ENCODE measurements around the gene MSL3B.

Gene MSL3B

DNA sequence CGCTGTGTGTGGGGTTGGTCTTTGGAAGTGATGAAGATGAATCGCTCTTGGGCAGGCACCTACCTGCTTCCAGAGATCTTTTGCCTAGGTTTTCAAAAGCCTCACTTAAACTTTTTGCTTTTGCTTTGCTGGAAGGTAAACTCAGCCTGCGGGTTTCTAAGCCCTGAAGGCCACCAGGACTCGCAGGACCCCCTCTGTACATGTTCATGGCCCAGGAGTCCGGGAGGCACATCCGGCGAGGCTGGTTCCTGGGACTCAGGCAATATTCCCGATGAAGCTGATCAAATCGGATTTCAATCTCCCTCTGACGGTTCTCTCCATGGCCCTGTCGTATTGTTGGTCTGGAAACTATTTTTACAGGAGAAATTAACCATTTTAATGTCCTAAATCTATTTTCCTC is 27.0 kb downstream of the MSL3B start:
- Histone ChIP-seq H3K9ac (ENCODE audit: low read depth, low read length) (no peak overlapping the region), H3K36me3 (ENCODE audit: insufficient read depth, low read length) (peaks cover 70% of the 10 kb centered on the region)

DNA sequence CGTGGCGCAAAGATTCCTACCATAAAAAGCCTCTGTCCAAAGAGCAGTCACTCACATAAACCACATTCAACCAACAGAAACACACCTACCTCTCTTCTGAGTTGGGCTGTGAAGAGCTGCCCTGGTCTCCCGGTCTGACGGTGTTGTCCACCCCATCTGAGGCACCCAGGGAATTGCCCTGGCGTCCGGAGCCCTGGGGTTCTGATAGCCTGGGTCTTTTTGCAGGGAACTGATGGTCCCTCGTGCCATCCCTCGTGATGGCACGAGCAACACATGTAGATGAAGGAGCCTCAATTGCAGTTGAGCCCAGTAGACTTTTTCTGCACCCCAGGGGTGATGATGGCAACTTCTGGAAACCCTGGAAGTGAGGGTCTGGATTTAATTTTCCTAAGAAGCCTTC is 27.7 kb downstream of the MSL3B start:
- H3K4me1 ChIP-seq (ENCODE audit: control insufficient read depth, insufficient read depth, low read length): no peaks in the 10 kb centered on the region
- no peak overlapping the region for H3K9ac ChIP-seq (ENCODE audit: low read depth, low read length)
- peaks cover 74% of the 10 kb centered on the region for H3K36me3 ChIP-seq (ENCODE audit: insufficient read depth, low read length)
- no peak overlapping the region for H3K4me3 ChIP-seq (ENCODE audit: low read length)
- no peaks in the 10 kb centered on the region for H3K27me3 ChIP-seq (ENCODE audit: control insufficient read depth, insufficient read depth, low read length)
- no peaks in the 10 kb centered on the region for H3K9me3 ChIP-seq (replicated peaks; ENCODE audit: low read length)
- no peak overlapping the region for H3K4me2 ChIP-seq (ENCODE audit: low read length)

More for the DNA sequence above, 27.0 kb downstream of the MSL3B start:
- Histone ChIP-seq H3K4me1 (ENCODE audit: control insufficient read depth, insufficient read depth, low read length) (no peaks in the 10 kb centered on the region), H3K27me3 (ENCODE audit: control insufficient read depth, insufficient read depth, low read length) (no peaks in the 10 kb centered on the region), H3K4me3 (ENCODE audit: low read length) (no peak overlapping the region), H3K9me3 (replicated peaks; ENCODE audit: low read length) (no peaks in the 10 kb centered on the region), H3K4me2 (ENCODE audit: low read length) (no peak overlapping the region)

DNA sequence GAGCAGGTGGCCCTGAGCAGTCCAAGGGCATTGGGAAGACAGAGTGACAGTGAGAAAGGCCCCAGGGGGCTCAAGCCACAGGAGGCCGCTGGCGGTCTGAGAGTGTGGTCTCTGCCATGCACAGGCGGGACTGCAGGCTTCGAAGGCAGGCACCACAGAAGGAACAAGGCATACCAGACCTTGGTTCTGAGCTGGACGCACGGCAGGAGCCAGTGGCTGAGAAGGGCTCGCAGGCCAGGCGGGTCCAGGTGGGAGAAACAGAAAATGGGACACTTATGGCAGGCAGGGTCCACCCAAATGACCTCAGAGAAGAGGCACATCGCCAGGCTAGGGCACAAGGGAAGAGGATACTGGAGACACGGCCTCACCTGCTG is 28.8 kb downstream of the MSL3B start:
- no peak overlapping the region for H3K9ac ChIP-seq (ENCODE audit: low read depth, low read length)
- H3K4me1 ChIP-seq (ENCODE audit: control insufficient read depth, insufficient read depth, low read length): no peaks in the 10 kb centered on the region
- H3K4me3 ChIP-seq (ENCODE audit: low read length): no peak overlapping the region
- H3K27me3 ChIP-seq (ENCODE audit: control insufficient read depth, insufficient read depth, low read length): no peaks in the 10 kb centered on the region
- H3K4me2 ChIP-seq (ENCODE audit: low read length): no peak overlapping the region
- H3K36me3 ChIP-seq (ENCODE audit: insufficient read depth, low read length): peaks cover 66% of the 10 kb centered on the region
- H3K9me3 ChIP-seq (replicated peaks; ENCODE audit: low read length): no peaks in the 10 kb centered on the region

DNA sequence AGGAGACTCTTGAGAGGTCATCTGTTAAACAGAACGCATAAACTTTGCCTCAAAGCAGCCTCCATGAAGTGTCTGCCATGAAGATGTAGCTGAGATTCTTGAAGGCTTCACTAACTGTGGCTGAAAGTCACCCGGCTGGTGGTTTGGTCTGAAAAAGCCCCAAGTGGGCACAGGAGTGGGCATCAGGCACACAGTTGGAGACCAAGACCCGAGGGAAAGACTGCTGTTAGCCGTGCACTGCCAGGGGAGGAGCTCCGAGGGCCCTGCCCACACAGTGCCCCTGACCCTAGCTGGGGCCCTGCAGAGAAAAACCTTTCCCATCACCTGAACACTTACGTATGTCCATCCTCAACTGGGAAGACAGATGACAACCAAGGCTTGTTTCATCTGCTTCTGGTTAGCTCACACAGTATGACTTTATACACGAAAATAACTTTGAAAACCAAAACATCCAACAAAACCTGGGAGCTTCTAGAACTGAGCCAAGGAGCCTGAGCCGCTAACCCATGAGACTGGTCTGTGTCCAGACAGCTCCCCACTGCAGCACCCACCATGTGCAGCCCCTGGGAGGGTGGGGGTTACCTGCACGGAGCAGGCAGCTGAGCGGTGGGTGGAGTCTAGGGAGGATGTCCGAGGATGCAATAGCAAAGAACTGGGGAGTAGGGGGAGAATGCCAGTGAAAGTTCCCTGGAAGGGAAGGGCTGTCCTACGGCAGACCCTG is 29.3 kb downstream of the MSL3B start:
- no peaks in the 10 kb centered on the region for H3K9me3 ChIP-seq (replicated peaks; ENCODE audit: low read length)
- no peaks in the 10 kb centered on the region for H3K4me1 ChIP-seq (ENCODE audit: control insufficient read depth, insufficient read depth, low read length)
- H3K9ac ChIP-seq (ENCODE audit: low read depth, low read length): no peak overlapping the region
- no peak overlapping the region for H3K4me2 ChIP-seq (ENCODE audit: low read length)
- no peaks in the 10 kb centered on the region for H3K27me3 ChIP-seq (ENCODE audit: control insufficient read depth, insufficient read depth, low read length)
- H3K4me3 ChIP-seq (ENCODE audit: low read length): no peak overlapping the region
- peaks cover 66% of the 10 kb centered on the region for H3K36me3 ChIP-seq (ENCODE audit: insufficient read depth, low read length)

DNA sequence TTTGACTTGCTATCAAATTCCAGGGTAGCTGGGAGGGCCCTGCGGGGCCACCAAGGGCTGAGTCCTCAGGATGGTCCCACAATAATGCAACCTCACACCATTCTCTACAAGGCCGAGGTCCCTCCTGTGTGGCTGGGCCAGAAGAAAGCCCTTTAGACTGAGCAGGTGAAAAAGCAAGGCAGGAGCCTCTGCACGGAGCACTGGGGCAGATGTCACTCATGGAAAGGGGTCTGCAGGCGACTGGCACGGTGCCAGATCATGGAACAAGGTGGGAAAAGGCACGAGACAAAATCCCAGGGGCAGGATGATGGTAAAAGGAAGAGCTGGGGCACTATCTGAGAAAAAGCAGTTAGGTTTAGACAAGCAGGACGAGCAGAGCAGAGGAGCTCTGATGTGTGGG is 29.9 kb downstream of the MSL3B start:
- Histone ChIP-seq H3K27me3 (ENCODE audit: control insufficient read depth, insufficient read depth, low read length) (no peaks in the 10 kb centered on the region), H3K4me3 (ENCODE audit: low read length) (no peak overlapping the region), H3K9ac (ENCODE audit: low read depth, low read length) (no peak overlapping the region), H3K9me3 (replicated peaks; ENCODE audit: low read length) (no peaks in the 10 kb centered on the region), H3K4me1 (ENCODE audit: control insufficient read depth, insufficient read depth, low read length) (no peaks in the 10 kb centered on the region), H3K4me2 (ENCODE audit: low read length) (no peak overlapping the region), H3K36me3 (ENCODE audit: insufficient read depth, low read length) (peaks cover 60% of the 10 kb centered on the region)

DNA sequence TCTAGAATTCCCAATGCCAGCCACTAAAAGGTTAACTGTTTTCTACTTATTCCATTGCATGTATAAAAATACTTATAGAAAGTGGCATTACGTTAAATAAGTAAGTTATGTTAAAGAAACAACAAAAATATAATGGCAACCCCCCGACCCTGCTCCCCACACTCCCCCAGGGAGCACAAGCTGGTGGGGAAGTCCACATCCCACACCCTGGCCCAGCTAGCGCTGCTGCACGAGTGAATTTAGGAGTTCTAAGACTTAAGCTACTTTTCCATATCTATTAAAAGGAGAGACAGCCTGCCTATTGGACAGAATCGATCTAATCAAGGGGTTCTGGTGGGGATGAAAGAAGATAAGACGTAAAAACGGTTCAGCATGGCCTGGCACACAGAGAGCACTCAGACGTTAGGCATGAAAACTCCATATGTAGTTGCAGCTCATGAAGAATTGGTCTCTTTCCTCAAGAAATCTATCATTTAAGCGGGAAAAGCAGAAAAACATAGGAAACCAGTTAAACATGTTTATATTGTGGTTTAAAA is 30.4 kb downstream of the MSL3B start:
- no peaks in the 10 kb centered on the region for H3K9me3 ChIP-seq (replicated peaks; ENCODE audit: low read length)
- H3K4me3 ChIP-seq (ENCODE audit: low read length): no peak overlapping the region
- H3K9ac ChIP-seq (ENCODE audit: low read depth, low read length): no peak overlapping the region
- H3K4me2 ChIP-seq (ENCODE audit: low read length): no peak overlapping the region
- peaks cover 56% of the 10 kb centered on the region for H3K36me3 ChIP-seq (ENCODE audit: insufficient read depth, low read length)
- no peaks in the 10 kb centered on the region for H3K27me3 ChIP-seq (ENCODE audit: control insufficient read depth, insufficient read depth, low read length)
- no peaks in the 10 kb centered on the region for H3K4me1 ChIP-seq (ENCODE audit: control insufficient read depth, insufficient read depth, low read length)

DNA sequence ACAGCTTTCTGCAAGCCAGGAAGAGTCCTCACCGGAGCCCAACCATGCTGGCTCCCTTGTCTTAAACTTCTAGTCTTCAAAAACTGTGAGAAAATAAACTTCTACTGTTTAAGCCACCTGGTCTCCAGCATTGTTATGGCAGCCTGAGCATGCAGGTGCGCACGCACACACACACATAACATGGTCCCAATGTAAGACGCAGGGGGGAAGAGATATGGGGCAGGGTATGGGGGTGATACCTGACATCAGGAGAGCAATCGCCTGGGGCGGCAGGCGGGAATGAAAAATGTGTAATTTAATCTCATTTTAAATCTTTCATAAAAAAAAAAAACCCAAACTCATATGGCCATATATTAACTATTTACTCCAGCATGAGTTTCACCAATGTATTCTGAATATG is 31.8 kb downstream of the MSL3B start:
- no peaks in the 10 kb centered on the region for H3K4me1 ChIP-seq (ENCODE audit: control insufficient read depth, insufficient read depth, low read length)

DNA sequence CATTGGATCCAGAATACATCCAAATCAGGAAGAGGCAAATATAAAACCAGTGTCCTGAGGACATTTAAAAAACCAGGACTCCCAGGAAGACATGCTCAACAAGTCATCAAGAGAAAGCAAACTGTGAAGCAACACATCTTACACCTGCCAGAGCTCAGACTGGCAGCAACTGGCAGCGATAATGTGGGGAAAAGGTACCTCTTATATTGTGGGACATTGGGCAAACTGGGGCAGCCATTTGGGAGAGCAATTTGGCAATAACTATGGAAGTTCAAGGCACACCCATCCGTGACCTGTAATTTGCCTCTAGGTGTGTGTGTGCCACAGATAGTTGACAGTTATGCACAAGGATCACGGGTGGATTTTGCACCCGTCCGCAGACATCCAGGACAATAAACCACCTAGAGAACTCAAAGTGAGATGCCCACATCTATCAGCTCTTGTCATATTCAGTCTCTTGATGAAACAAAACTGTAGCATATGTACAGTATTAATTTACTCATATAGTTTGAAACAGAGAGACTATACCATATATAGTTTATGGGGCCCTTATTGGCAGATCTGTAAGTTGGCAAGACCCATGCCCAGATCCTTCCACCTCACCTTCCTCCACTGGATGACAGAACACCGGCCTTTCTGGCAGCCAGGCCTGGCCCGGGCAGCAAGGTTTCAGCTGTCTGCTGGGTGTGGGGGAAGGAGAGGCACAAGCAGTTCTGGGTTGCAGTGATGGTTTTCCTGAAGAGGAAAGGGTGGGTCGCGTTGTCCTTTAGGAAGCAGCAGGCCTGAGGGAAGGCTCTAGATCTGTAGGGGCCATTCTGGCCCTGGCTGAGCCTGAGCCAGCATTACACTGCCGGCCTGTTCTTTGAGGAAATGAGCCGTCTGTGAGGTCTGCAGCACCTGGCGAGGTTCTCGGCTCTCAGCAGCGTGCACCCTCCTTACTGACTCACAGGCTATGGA is 32.7 kb downstream of the MSL3B start:
- no peak overlapping the region for H3K9ac ChIP-seq (ENCODE audit: low read depth, low read length)

More for the DNA sequence above, 31.8 kb downstream of the MSL3B start:
- no peak overlapping the region for H3K9ac ChIP-seq (ENCODE audit: low read depth, low read length)
- H3K4me3 ChIP-seq (ENCODE audit: low read length): no peak overlapping the region
- H3K36me3 ChIP-seq (ENCODE audit: insufficient read depth, low read length): peaks cover 43% of the 10 kb centered on the region
- H3K4me2 ChIP-seq (ENCODE audit: low read length): no peak overlapping the region
- no peaks in the 10 kb centered on the region for H3K9me3 ChIP-seq (replicated peaks; ENCODE audit: low read length)
- no peaks in the 10 kb centered on the region for H3K27me3 ChIP-seq (ENCODE audit: control insufficient read depth, insufficient read depth, low read length)

DNA sequence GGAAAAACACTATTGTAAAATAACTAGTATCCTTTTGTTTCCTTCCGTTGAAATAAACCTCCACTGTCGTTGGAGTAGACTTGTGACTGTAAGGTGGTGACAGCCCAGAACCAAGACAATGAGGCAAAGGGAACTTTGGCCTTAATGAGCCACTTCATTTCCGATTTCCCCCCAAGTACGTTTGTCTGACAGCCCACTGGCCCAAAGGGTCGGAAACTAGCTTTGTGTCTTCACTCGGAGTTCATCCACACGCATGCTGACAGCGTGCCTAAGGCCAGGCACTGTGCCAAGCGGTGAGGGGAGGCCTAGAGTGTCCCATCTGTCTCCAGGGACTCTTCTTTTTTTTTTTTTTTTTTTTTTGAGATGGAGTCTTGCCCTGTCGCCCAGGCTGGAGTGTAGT is 34.8 kb downstream of the MSL3B start:
- Histone ChIP-seq H3K9me3 (replicated peaks; ENCODE audit: low read length) (no peaks in the 10 kb centered on the region), H3K27me3 (ENCODE audit: control insufficient read depth, insufficient read depth, low read length) (no peaks in the 10 kb centered on the region), H3K4me2 (ENCODE audit: low read length) (no peak overlapping the region), H3K36me3 (ENCODE audit: insufficient read depth, low read length) (peaks cover 28% of the 10 kb centered on the region), H3K9ac (ENCODE audit: low read depth, low read length) (no peak overlapping the region), H3K4me3 (ENCODE audit: low read length) (no peak overlapping the region), H3K4me1 (ENCODE audit: control insufficient read depth, insufficient read depth, low read length) (no peaks in the 10 kb centered on the region)

More for the DNA sequence above, 32.7 kb downstream of the MSL3B start:
- no peaks in the 10 kb centered on the region for H3K27me3 ChIP-seq (ENCODE audit: control insufficient read depth, insufficient read depth, low read length)
- peaks cover 36% of the 10 kb centered on the region for H3K36me3 ChIP-seq (ENCODE audit: insufficient read depth, low read length)
- no peaks in the 10 kb centered on the region for H3K9me3 ChIP-seq (replicated peaks; ENCODE audit: low read length)
- no peak overlapping the region for H3K4me2 ChIP-seq (ENCODE audit: low read length)
- H3K4me1 ChIP-seq (ENCODE audit: control insufficient read depth, insufficient read depth, low read length): no peaks in the 10 kb centered on the region
- no peak overlapping the region for H3K4me3 ChIP-seq (ENCODE audit: low read length)

DNA sequence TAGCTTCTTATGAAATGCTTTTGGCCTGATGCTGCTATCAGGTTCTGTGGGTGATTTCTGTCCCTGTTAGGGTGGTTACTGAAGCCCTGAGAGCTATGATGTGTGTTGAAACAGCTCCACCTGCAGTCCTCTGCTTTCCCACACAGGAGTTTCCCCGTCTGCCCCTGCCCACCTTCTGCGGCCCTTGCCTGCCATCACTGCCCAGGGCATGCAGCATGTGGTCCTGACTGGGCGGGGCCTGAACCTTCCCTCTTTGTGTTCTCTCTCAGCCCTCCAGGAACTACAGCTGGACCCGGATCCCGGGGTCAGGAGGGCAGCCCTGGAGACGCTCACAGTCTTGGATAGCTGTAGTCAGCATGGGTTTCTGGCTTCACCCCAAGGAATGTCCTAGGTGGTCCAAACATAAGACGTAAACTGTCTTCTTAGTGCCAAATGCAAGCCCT is 35.3 kb downstream of the MSL3B start:
- Histone ChIP-seq H3K4me2 (ENCODE audit: low read length) (no peak overlapping the region), H3K27me3 (ENCODE audit: control insufficient read depth, insufficient read depth, low read length) (no peaks in the 10 kb centered on the region), H3K4me1 (ENCODE audit: control insufficient read depth, insufficient read depth, low read length) (no peaks in the 10 kb centered on the region), H3K4me3 (ENCODE audit: low read length) (no peak overlapping the region), H3K9ac (ENCODE audit: low read depth, low read length) (no peak overlapping the region), H3K9me3 (replicated peaks; ENCODE audit: low read length) (no peaks in the 10 kb centered on the region), H3K36me3 (ENCODE audit: insufficient read depth, low read length) (peaks cover 24% of the 10 kb centered on the region)

DNA sequence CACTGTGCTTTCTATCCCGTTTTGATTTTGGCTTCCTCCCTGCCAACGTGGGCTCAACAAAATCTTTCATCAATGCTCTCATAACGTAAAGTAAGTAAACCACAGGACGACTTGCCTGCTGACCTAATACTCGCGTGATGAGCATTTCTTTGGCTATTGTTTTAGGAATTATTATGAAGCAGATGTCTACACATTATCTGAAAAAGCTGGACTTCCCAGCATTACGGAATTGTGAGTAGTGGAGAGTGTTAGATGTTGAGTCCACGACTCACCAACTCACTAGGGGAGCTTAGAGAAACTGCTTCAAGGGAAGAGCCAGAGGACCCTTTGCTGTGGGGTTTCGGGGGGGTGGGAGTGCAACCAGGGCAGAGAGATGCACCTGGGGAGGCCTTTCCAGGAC is 35.8 kb downstream of the MSL3B start:
- H3K4me2 ChIP-seq (ENCODE audit: low read length): no peak overlapping the region
- no peaks in the 10 kb centered on the region for H3K9me3 ChIP-seq (replicated peaks; ENCODE audit: low read length)
- no peak overlapping the region for H3K9ac ChIP-seq (ENCODE audit: low read depth, low read length)
- no peaks in the 10 kb centered on the region for H3K27me3 ChIP-seq (ENCODE audit: control insufficient read depth, insufficient read depth, low read length)
- H3K36me3 ChIP-seq (ENCODE audit: insufficient read depth, low read length): peaks cover 20% of the 10 kb centered on the region
- no peak overlapping the region for H3K4me3 ChIP-seq (ENCODE audit: low read length)
- H3K4me1 ChIP-seq (ENCODE audit: control insufficient read depth, insufficient read depth, low read length): no peaks in the 10 kb centered on the region

Data from skeletal muscle satellite cell (primary cell).